GM13976 (cell line): ENCODE data around the gene ZP2.
"Not testable (repeated sequence)": the region's sequence is repeated elsewhere in the genome, so short reads cannot be mapped to it uniquely, and the experiment has no call there.

ENCODE experiments used
- DNase-seq: peaks from one replicate; pipeline ENCODE4 v3.0.0; 2012; ENCODE audit warnings: low spot score
- CTCF ChIP-seq: IDR thresholded peaks from 2 replicates; pipeline ENCODE4 v1.5.1; 2012; ENCODE audit warnings: borderline replicate concordance, mild to moderate bottlenecking; ENCODE audit not compliant: insufficient read depth; ENCODE audit errors: extremely low read depth, missing control alignments, control extremely low read depth
- in situ Hi-C: fragments of 300-500 bp; cut with MboI; formaldehyde crosslinking; loops from one replicate; pipeline ENCODE4 v1.12.0; 2022; ENCODE audit warnings: low sequenced_read_pairs, mixed read lengths, inconsistent platforms; ENCODE audit not compliant: unreplicated experiment

Gene ZP2

GRCh38 chr16:21211486-21211885, at the start of gene ZP2:
ZP2 (minus strand) TSS chr16:21211574; CDS start chr16:21211547, 27 bp downstream.
- no peak for DNase-seq
- no peak for TF ChIP-seq CTCF
- in situ Hi-C loops = no loop called here

GRCh38 chr16:21257284-21257683, 45.9 kb upstream of the ZP2 start:
- no peak for TF ChIP-seq CTCF
- DNase-seq = no peak
- in situ Hi-C loops = no loop called here

- no peak for DNase-seq
- in situ Hi-C loops = no loop called here
- no peak for TF ChIP-seq CTCF
Observed at GRCh38 chr16:21256636-21257035, 45.3 kb upstream of the ZP2 start.

- no peak for TF ChIP-seq CTCF
- no peak for DNase-seq
- in situ Hi-C loops = no loop called here
Observed at GRCh38 chr16:21253470-21253869, 42.1 kb upstream of the ZP2 start.

GRCh38 chr16:21250072-21250923, 38.9 kb upstream of the ZP2 start:
- in situ Hi-C loops = no loop called here
- no peak for TF ChIP-seq CTCF
- DNase-seq = no peak

GRCh38 chr16:21248179-21248578, 36.8 kb upstream of the ZP2 start:
- DNase-seq, in situ Hi-C loops: not testable (repeated sequence)

GRCh38 chr16:21244518-21245215, 33.3 kb upstream of the ZP2 start:
- in situ Hi-C loops = no loop called here
- TF ChIP-seq CTCF = no peak
- DNase-seq = no peak
